Choroid plexus epithelial cell (primary cell): ENCODE results near the gene SELE.

ENCODE experiments used
- DNase-seq: peaks from one replicate; pipeline ENCODE4 v3.0.0-alpha.2; 2010; ENCODE audit warnings: low read depth
- H3K4me3 ChIP-seq: 2 replicates; pipeline ENCODE4 v1.5.1; 2011; ENCODE audit warnings: low read depth, mild to moderate bottlenecking, control low read depth, low read length, moderate library complexity
- CTCF ChIP-seq: conservative IDR thresholded peaks from 2 replicates; pipeline ENCODE4 v1.5.1; 2011; ENCODE audit warnings: low read depth, mild to moderate bottlenecking, control low read depth, inconsistent platforms, low read length, moderate library complexity

SELE gene

GRCh38 chr1:169711469-169712308, 22.2 kb downstream of the SELE start, which contains the start of gene SELL:
SELL (minus strand) TSS chr1:169711620; CDS start chr1:169711498, 122 bp downstream.
- TF ChIP-seq CTCF, result peak; percentile 97
- peak within 1 kb of the TSS; percentile 42 for H3K4me3 ChIP-seq
- DNase-seq, result peak; percentile 91

DNA sequence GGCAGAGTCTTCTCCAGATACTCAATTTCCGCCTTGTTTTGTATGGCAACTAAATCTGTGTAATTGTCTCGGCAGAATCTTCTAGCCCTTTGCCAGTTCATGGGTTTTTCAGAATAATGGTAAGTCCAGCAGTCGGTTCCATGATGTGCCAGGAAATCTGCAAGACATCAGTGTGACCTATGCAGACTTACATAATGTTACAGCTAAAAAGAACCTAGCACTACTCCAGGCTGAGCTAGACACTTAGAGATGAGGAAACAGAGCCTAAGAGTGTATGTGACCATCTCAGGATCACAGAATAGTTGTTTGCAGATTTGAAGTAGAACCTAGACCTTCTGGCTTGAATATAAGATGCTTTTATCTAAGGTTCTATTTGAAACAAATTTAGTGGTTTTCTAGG, 25.2 kb downstream of the SELE start:
- no peak for TF ChIP-seq CTCF
- no peak for DNase-seq
- no peak overlapping the region for H3K4me3 ChIP-seq

DNA sequence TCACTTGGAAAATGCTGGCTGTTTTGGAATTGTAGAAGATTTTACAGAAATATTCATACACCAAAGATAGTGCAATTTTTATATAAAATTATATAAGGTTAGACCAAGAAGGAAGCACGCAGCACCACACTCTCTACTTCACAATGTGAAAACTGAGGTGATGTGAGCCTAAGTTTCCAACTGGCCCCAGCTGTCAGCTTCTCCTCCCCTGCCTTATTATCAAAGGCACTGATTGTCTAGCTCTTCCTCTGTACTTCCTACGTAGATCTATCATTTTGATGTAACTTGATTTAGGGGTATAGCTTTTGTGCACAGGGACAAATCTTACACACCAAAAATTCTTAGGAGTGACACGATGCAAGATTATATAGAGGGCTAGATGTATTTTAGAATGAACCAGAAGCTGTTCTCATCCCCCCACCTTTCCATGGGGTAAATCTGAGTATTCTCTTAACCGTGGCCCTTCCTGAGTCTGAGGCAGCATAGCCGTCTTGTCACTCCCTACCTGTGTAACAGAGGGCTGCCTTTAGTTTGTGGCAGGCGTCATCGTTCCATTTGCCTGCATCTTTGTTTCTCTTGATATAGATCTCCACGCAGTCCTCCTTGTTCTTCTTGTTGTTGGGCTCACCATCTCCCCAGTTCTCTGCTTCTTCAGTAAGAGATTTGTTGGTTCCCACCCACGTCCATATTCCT, 25.8 kb downstream of the SELE start:
- no peak for DNase-seq
- no peak overlapping the region for H3K4me3 ChIP-seq
- no peak for TF ChIP-seq CTCF

DNA sequence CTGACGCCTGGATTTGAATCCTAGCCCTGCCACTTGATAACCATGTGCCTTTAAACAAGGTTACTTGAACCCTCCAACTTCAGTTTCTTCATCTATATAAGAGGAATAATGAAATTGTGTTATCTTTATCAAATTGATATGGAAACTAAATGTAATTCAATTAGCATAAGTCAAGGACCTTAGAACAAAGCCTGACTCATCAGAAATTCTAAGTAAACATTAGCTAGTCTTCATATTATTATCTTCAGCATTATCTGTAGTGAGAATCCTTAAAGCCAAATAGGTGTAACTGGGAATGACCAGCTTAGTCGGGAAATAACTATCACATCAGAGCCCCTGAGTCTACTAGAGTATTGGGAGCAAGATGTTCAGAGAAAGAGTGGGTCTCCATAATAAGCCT, 29.1 kb downstream of the SELE start:
- H3K4me3 ChIP-seq, result no peak overlapping the region
- no peak for DNase-seq
- no peak for TF ChIP-seq CTCF

DNA sequence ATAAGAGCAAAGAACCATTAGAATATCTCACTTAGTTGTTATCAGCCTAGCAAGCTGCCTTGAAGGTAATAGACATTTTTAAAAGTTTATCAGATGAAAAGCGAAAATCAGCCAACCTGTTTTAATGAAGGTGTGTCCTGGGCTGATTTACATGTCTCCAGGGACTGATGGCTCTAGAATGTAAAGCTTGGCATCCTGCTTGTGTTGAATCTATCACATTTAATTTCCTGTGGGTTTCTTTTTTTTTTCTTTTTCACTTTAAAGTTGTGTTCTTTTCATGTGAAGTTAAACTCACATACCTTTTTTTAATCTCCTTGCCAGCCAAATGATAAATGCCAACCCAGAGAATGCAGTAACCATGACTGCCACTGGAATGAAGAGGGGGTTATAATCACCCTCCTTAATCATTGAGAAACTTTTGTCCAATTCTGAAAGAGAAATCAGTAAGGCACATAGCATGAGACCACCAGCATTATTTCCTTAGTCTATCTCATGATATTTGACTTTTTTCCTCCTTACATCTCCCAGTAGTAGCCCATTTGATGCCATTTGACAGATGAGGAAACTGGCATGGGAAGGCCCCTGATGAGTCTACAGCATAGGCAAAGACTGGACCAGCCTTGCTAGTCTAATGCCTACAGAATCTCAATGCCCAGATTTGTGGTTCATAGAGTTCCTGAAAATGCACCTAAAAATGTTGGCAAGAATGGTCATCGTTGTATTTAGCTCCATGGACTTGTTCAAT, 32.4 kb downstream of the SELE start:
- no peak for DNase-seq
- no peak overlapping the region for H3K4me3 ChIP-seq
- no peak for TF ChIP-seq CTCF

- no peak for DNase-seq
- H3K4me3 ChIP-seq, result no peak overlapping the region
- no peak for TF ChIP-seq CTCF
These were observed 34.2 kb downstream of the SELE start for GRCh38 chr1:169699707-169700106.
